Head of caudate nucleus (tissue), 42 donors: Measurements from ENCODE around the gene SRSF4.
"Not testable (repeated sequence)": the region's sequence is repeated elsewhere in the genome, so short reads cannot be mapped to it uniquely, and the experiment has no call there.

Experiments used
- DNase-seq, 42 donors: peaks; one replicate each; pipeline versions ENCODE4 v3.0.0 to v3.0.0-alpha.2; 2020 to 2021; ENCODE audit warnings: mixed read lengths in 7 of 42
- intact Hi-C: fragments of 100-400 bp; cut with DNase I; formaldehyde crosslinking; loops from one replicate; pipeline ENCODE4 v1.15.0; 2022

SRSF4 gene

GRCh38 chr1:29136391-29136915, 45.2 kb downstream of the SRSF4 start:
- DNase-seq = no peak
- intact Hi-C loops = no loop called here

- no peak for DNase-seq
- intact Hi-C loops = no loop called here
Observed at GRCh38 chr1:29134695-29135028, 47.0 kb downstream of the SRSF4 start.

- peak in 2 of 42 donors; percentile 24 to 32 for DNase-seq
- intact Hi-C loops = no loop called here
Observed at GRCh38 chr1:29133861-29134694, 47.6 kb downstream of the SRSF4 start.

GRCh38 chr1:29131056-29131455, 50.6 kb downstream of the SRSF4 start:
- intact Hi-C loops, DNase-seq: not testable (repeated sequence)

- intact Hi-C loops = no loop called here
Observed at GRCh38 chr1:29129916-29130315, 51.8 kb downstream of the SRSF4 start.

GRCh38 chr1:29128739-29129138, 53.0 kb downstream of the SRSF4 start:
- DNase-seq = no peak

More at GRCh38 chr1:29129916-29130315, 51.8 kb downstream of the SRSF4 start:
- DNase-seq = no peak

GRCh38 chr1:29126198-29126597, 55.5 kb downstream of the SRSF4 start:
- intact Hi-C loops = no loop called here
- no peak for DNase-seq

More at GRCh38 chr1:29128739-29129138, 53.0 kb downstream of the SRSF4 start:
- intact Hi-C loops = no loop called here

- DNase-seq = no peak
- intact Hi-C loops = no loop called here
Observed at GRCh38 chr1:29125788-29126187, 55.9 kb downstream of the SRSF4 start.

- no peak for DNase-seq
- intact Hi-C loops = no loop called here
Observed at GRCh38 chr1:29125237-29125641, 56.5 kb downstream of the SRSF4 start.

GRCh38 chr1:29124366-29125236, 57.1 kb downstream of the SRSF4 start:
- peak in 17 of 42 donors; percentile 28 to 62 (median 42) for DNase-seq
- intact Hi-C loops = loop anchor here (5.0 kb wide), 1 partner anchor 237 kb away; no protein-coding TSS in a partner anchor

- intact Hi-C loops = loop anchor here (5.0 kb wide), 1 partner anchor 237 kb away; no protein-coding TSS in a partner anchor
- DNase-seq = peak in 3 of 42 donors; percentile 10 to 21 (median 19)
Observed at GRCh38 chr1:29123887-29124365, 57.8 kb downstream of the SRSF4 start, which contains the start of gene TMEM200B. TSS of gene TMEM200B (minus strand) at chr1:29123903. CDS start at chr1:29121828, 2,075 bp downstream.

GRCh38 chr1:29123053-29123886, 58.4 kb downstream of the SRSF4 start:
- peak in 9 of 42 donors; percentile 14 to 52 (median 30) for DNase-seq
- intact Hi-C loops = loop anchor here (5.0 kb wide), 1 partner anchor 236 kb away; no protein-coding TSS in a partner anchor

- DNase-seq = peak in 21 of 42 donors; percentile 25 to 69 (median 45)
- intact Hi-C loops = loop anchor here (5.0 kb wide), 1 partner anchor 235 kb away; no protein-coding TSS in a partner anchor
Observed at GRCh38 chr1:29122682-29123052, 59.0 kb downstream of the SRSF4 start.

- peak in 21 of 42 donors; percentile 19 to 69 (median 49) for DNase-seq
- intact Hi-C loops = loop anchor here (5.0 kb wide), 1 partner anchor 235 kb away; no protein-coding TSS in a partner anchor
Observed at GRCh38 chr1:29121936-29122681, 59.6 kb downstream of the SRSF4 start.

GRCh38 chr1:29121516-29121935, 60.2 kb downstream of the SRSF4 start:
- intact Hi-C loops = loop anchor here (5.0 kb wide), 1 partner anchor 234 kb away; no protein-coding TSS in a partner anchor
- DNase-seq = no peak

- DNase-seq = peak in 30 of 42 donors; percentile 26 to 73 (median 52)
- intact Hi-C loops = loop anchor here (5.0 kb wide), 1 partner anchor 234 kb away; no protein-coding TSS in a partner anchor
Observed at GRCh38 chr1:29120947-29121485, 60.7 kb downstream of the SRSF4 start.

GRCh38 chr1:29120367-29120766, 61.3 kb downstream of the SRSF4 start:
- DNase-seq = peak in 1 of 42 donors; percentile 43
- intact Hi-C loops = loop anchor here (5.0 kb wide), 1 partner anchor 233 kb away; no protein-coding TSS in a partner anchor
